HepG2 (cell line): ENCODE results near the gene C14orf119. TPM values are rescaled to one million over a fixed set of nuclear protein-coding genes. Genes with fewer than 3 reads are reported as not detected.

ENCODE experiments used
- ELF1 ChIP-seq: sonication (generic); formaldehyde crosslinking; IDR thresholded peaks from 2 replicates; pipeline ENCODE4 v1.4.0; 2020; ENCODE audit warnings: missing genetic modification reagents
- ETV6 ChIP-seq: sonication (generic); formaldehyde crosslinking; conservative IDR thresholded peaks from 2 replicates; pipeline ENCODE4 v1.4.0; 2020; ENCODE audit warnings: missing genetic modification reagents
- MAFF ChIP-seq: IDR thresholded peaks from 2 replicates; pipeline ENCODE4 v1.6.1; 2011; ENCODE audit warnings: low read depth, low read length, improper control_type of control experiment
- NR2C2 ChIP-seq: sonication (generic); formaldehyde crosslinking; IDR thresholded peaks from 2 replicates; pipeline ENCODE4 v1.4.0; 2020; ENCODE audit warnings: missing genetic modification reagents, mild to moderate bottlenecking, moderate library complexity, borderline replicate concordance
- POLR2AphosphoS5 ChIP-seq: IDR thresholded peaks from 2 replicates; pipeline ENCODE4 v1.6.1; 2012; ENCODE audit warnings: low read depth, low read length
- RBM39 ChIP-seq: fragments of 200-400 bp; formaldehyde crosslinking; IDR thresholded peaks from one replicate; pipeline ENCODE4 v1.6.1; 2018; ENCODE audit warnings: antibody characterized with exemption, mild to moderate bottlenecking, low read depth, low read length; ENCODE audit not compliant: poor library complexity, severe bottlenecking
- SCMH1 ChIP-seq: sonication (generic); formaldehyde crosslinking; IDR thresholded peaks from 2 replicates; pipeline ENCODE4 v1.9.0; 2021; ENCODE audit warnings: missing genetic modification reagents, mild to moderate bottlenecking, borderline replicate concordance
- ZBTB21 ChIP-seq: sonication (generic); formaldehyde crosslinking; IDR thresholded peaks from 2 replicates; pipeline ENCODE4 v1.4.0; 2020; ENCODE audit warnings: missing genetic modification reagents
- polyA plus RNA-seq, 8 experiments: library from polyadenylated mRNA; depleted of rRNA in 3 of 8; stranded (reverse) in 7 of 8; unstranded in 1 of 8; fragments of >200 nt; fragmentation: Illumina TruSeq in 4 of 8; extraction: Trizol in 4 of 8; gene quantifications; 2 replicates each; pipeline versions ENCODE4 v1.2.1 to v1.2.3, GENCODE V29; 2011 to 2016; ENCODE audit warnings: low read depth in 4 of 8, missing spikeins in 1 of 8, mixed read lengths in 1 of 8; ENCODE audit not compliant: insufficient read depth in 1 of 8
- total RNA-seq, 5 experiments: library from RNA; depleted of rRNA; stranded (reverse); fragments of >200 nt; fragmentation: Illumina TruSeq; extraction: Trizol; gene quantifications; 2 replicates each; pipeline ENCODE4 v1.2.3, GENCODE V29; 2016; ENCODE audit warnings: low read depth in 1 of 5
- TF ChIP-seq, protein P1 (sequence below): sonication (generic); formaldehyde crosslinking; IDR thresholded peaks from 2 replicates; pipeline ENCODE4 v1.5.0; 2020; ENCODE audit warnings: mild to moderate bottlenecking, missing genetic modification reagents, borderline replicate concordance
- TF ChIP-seq, protein P2 (sequence below): sonication (generic); formaldehyde crosslinking; IDR thresholded peaks from 2 replicates; pipeline ENCODE4 v1.4.0; 2020; ENCODE audit warnings: mild to moderate bottlenecking, low read depth, missing genetic modification reagents
- TF ChIP-seq, protein P3 (sequence below): sonication (generic); formaldehyde crosslinking; IDR thresholded peaks from 2 replicates; pipeline ENCODE4 v1.8.1; 2023; ENCODE audit warnings: mild to moderate bottlenecking, moderate library complexity, missing genetic modification reagents
- TF ChIP-seq, protein P4 (sequence below): sonication (generic); formaldehyde crosslinking; IDR thresholded peaks from 2 replicates; pipeline ENCODE4 v1.4.0; 2020; ENCODE audit warnings: missing genetic modification reagents
- TF ChIP-seq, protein P5 (sequence below): sonication (generic); formaldehyde crosslinking; IDR thresholded peaks from 2 replicates; pipeline ENCODE4 v1.4.0; 2020; ENCODE audit warnings: missing genetic modification reagents, borderline replicate concordance

C14orf119 gene
- total and polyA plus RNA-seq, 2 of the 13 experiments (the other 11 are each of a cell fraction or from before 2014, with no cell fraction given) = 117 to 206 TPM

DNA sequence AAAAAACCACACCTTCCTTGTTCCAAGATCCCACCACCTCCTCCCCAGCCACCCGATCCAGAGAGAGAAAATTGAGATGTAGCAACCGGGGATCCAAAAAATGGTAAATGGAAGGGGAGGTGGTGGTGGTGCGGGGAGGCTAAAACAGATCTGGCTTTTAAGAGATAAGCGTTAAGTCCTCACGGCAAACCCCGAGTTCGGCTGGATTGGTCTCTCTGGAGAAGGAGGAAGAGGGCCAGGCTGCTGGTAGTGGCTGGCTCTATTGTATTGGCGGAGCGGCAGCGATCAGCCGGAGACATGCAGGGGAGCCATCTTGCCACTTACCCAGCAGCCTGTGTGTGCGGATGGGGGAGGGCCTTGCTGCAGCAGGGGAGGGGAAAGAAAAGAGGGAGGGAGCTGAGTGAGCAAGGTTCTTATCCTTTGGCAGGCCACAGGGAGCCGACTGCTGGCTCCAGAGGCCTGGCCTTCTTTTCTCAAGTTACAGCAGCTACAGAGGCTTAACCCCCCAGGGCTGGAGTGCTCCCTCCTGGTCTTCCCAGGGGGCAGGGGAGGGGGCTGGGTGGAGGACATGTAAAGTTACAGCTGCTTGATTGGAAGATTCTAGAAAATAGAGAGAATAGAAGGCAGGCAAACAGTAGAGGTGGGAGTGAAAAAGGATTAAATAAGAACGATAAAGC, 23.9 kb upstream of the C14orf119 start (continued):
- TF ChIP-seq, protein P1, sequence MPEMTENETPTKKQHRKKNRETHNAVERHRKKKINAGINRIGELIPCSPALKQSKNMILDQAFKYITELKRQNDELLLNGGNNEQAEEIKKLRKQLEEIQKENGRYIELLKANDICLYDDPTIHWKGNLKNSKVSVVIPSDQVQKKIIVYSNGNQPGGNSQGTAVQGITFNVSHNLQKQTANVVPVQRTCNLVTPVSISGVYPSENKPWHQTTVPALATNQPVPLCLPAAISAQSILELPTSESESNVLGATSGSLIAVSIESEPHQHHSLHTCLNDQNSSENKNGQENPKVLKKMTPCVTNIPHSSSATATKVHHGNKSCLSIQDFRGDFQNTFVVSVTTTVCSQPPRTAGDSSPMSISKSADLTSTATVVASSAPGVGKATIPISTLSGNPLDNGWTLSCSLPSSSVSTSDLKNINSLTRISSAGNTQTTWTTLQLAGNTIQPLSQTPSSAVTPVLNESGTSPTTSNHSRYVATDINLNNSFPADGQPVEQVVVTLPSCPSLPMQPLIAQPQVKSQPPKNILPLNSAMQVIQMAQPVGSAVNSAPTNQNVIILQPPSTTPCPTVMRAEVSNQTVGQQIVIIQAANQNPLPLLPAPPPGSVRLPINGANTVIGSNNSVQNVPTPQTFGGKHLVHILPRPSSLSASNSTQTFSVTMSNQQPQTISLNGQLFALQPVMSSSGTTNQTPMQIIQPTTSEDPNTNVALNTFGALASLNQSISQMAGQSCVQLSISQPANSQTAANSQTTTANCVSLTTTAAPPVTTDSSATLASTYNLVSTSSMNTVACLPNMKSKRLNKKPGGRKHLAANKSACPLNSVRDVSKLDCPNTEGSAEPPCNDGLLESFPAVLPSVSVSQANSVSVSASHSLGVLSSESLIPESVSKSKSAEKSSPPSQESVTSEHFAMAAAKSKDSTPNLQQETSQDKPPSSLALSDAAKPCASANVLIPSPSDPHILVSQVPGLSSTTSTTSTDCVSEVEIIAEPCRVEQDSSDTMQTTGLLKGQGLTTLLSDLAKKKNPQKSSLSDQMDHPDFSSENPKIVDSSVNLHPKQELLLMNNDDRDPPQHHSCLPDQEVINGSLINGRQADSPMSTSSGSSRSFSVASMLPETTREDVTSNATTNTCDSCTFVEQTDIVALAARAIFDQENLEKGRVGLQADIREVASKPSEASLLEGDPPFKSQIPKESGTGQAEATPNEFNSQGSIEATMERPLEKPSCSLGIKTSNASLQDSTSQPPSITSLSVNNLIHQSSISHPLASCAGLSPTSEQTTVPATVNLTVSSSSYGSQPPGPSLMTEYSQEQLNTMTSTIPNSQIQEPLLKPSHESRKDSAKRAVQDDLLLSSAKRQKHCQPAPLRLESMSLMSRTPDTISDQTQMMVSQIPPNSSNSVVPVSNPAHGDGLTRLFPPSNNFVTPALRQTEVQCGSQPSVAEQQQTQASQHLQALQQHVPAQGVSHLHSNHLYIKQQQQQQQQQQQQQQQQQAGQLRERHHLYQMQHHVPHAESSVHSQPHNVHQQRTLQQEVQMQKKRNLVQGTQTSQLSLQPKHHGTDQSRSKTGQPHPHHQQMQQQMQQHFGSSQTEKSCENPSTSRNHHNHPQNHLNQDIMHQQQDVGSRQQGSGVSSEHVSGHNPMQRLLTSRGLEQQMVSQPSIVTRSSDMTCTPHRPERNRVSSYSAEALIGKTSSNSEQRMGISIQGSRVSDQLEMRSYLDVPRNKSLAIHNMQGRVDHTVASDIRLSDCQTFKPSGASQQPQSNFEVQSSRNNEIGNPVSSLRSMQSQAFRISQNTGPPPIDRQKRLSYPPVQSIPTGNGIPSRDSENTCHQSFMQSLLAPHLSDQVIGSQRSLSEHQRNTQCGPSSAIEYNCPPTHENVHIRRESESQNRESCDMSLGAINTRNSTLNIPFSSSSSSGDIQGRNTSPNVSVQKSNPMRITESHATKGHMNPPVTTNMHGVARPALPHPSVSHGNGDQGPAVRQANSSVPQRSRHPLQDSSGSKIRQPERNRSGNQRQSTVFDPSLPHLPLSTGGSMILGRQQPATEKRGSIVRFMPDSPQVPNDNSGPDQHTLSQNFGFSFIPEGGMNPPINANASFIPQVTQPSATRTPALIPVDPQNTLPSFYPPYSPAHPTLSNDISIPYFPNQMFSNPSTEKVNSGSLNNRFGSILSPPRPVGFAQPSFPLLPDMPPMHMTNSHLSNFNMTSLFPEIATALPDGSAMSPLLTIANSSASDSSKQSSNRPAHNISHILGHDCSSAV (CRISPR knock-in tag) = no peak
- TF ChIP-seq RBM39 (peak; percentile 98), ETV6 (CRISPR knock-in tag) (peak; percentile 50; the same call in 1 of the 2 replicates), SCMH1 (CRISPR knock-in tag) (no peak), ZBTB21 (no peak; the same call in 1 of the 2 replicates), NR2C2 (CRISPR knock-in tag) (peak; percentile 14; the same call in 1 of the 2 replicates), POLR2AphosphoS5 (peak; percentile 98), ELF1 (CRISPR knock-in tag) (peak; percentile 72), MAFF (0 out of 2 replicates have a peak, but pooled peaks have one; percentile 32)
- TF ChIP-seq, protein P2, sequence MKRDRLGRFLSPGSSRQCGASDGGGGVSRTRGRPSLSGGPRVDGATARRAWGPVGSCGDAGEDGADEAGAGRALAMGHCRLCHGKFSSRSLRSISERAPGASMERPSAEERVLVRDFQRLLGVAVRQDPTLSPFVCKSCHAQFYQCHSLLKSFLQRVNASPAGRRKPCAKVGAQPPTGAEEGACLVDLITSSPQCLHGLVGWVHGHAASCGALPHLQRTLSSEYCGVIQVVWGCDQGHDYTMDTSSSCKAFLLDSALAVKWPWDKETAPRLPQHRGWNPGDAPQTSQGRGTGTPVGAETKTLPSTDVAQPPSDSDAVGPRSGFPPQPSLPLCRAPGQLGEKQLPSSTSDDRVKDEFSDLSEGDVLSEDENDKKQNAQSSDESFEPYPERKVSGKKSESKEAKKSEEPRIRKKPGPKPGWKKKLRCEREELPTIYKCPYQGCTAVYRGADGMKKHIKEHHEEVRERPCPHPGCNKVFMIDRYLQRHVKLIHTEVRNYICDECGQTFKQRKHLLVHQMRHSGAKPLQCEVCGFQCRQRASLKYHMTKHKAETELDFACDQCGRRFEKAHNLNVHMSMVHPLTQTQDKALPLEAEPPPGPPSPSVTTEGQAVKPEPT (CRISPR knock-in tag) = peak; percentile 16; the same call in 1 of the 2 replicates
- TF ChIP-seq, protein P3, sequence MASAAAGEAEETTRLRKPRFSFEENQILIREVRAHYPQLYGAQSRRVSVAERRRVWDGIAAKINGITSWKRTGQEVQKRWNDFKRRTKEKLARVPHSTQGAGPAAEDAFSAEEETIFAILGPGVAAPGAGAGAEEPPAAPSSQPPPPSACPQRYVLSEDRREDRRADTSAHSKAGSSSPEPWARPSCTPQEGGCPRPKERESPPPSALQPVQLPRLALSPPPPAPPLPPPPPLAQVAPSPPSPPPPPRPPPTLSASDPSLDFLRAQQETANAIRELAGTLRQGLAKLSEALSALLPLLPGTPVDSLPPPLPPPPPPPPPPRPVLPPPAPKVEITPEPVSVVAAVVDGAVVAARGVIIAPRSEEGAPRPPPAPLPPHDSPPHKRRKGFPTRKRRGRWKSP (CRISPR knock-in tag) = peak; percentile 60; the same call in 1 of the 2 replicates
- TF ChIP-seq, protein P4, sequence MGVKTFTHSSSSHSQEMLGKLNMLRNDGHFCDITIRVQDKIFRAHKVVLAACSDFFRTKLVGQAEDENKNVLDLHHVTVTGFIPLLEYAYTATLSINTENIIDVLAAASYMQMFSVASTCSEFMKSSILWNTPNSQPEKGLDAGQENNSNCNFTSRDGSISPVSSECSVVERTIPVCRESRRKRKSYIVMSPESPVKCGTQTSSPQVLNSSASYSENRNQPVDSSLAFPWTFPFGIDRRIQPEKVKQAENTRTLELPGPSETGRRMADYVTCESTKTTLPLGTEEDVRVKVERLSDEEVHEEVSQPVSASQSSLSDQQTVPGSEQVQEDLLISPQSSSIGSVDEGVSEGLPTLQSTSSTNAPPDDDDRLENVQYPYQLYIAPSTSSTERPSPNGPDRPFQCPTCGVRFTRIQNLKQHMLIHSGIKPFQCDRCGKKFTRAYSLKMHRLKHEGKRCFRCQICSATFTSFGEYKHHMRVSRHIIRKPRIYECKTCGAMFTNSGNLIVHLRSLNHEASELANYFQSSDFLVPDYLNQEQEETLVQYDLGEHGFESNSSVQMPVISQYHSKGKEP (CRISPR knock-in tag) = peak; percentile 91
- TF ChIP-seq, protein P5, sequence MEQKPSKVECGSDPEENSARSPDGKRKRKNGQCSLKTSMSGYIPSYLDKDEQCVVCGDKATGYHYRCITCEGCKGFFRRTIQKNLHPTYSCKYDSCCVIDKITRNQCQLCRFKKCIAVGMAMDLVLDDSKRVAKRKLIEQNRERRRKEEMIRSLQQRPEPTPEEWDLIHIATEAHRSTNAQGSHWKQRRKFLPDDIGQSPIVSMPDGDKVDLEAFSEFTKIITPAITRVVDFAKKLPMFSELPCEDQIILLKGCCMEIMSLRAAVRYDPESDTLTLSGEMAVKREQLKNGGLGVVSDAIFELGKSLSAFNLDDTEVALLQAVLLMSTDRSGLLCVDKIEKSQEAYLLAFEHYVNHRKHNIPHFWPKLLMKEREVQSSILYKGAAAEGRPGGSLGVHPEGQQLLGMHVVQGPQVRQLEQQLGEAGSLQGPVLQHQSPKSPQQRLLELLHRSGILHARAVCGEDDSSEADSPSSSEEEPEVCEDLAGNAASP (CRISPR knock-in tag) = peak; percentile 63; the same call in 1 of the 2 replicates
